HepG2 (cell line): ENCODE results near the gene OTUD7B. TPM values are rescaled to one million over a fixed set of nuclear protein-coding genes. Genes with fewer than 3 reads are reported as not detected.

ENCODE experiments used
- AFF4 ChIP-seq: sonication (generic); formaldehyde crosslinking; IDR thresholded peaks from 2 replicates; pipeline ENCODE4 v1.4.0; 2020; ENCODE audit warnings: missing genetic modification reagents
- FOXK2 ChIP-seq: fragments of 450-650 bp; IDR thresholded peaks from 2 replicates; pipeline ENCODE4 v1.6.1; 2016
- FOXM1 ChIP-seq: sonication (generic); formaldehyde crosslinking; IDR thresholded peaks from 2 replicates; pipeline ENCODE4 v1.5.0; 2020; ENCODE audit warnings: missing genetic modification reagents
- HNRNPH1 ChIP-seq: fragments of 200-400 bp; formaldehyde crosslinking; optimal IDR thresholded peaks from 2 replicates; pipeline ENCODE3; 2017; ENCODE audit warnings: mild to moderate bottlenecking, low read depth, low read length
- HNRNPK ChIP-seq: fragments of 200-400 bp; formaldehyde crosslinking; IDR thresholded peaks from 2 replicates; pipeline ENCODE4 v1.6.1; 2018; ENCODE audit warnings: low read length, low read depth, moderate library complexity, mild to moderate bottlenecking; ENCODE audit not compliant: poor library complexity, severe bottlenecking
- IRF9 ChIP-seq: sonication (generic); formaldehyde crosslinking; IDR thresholded peaks from 2 replicates; pipeline ENCODE4 v1.8.0; 2022; ENCODE audit warnings: missing genetic modification reagents, mild to moderate bottlenecking, borderline replicate concordance
- JARID2 ChIP-seq: sonication (generic); formaldehyde crosslinking; IDR thresholded peaks from 2 replicates; pipeline ENCODE4 v1.8.1; 2023; ENCODE audit warnings: missing genetic modification reagents, inconsistent platforms; ENCODE audit not compliant: insufficient replicate concordance
- JUN ChIP-seq: sonication (generic); formaldehyde crosslinking; IDR thresholded peaks from 2 replicates; pipeline ENCODE4 v1.4.0; 2020; ENCODE audit warnings: mild to moderate bottlenecking, missing genetic modification reagents
- MAX ChIP-seq: IDR thresholded peaks from 2 replicates; pipeline ENCODE4 v1.6.1; 2012; ENCODE audit warnings: inconsistent platforms
- MTF1 ChIP-seq: sonication (generic); formaldehyde crosslinking; IDR thresholded peaks from 2 replicates; pipeline ENCODE4 v1.5.0; 2020; ENCODE audit warnings: missing genetic modification reagents
- POLR2A ChIP-seq, 2 experiments: IDR thresholded peaks; 2 replicates each; pipeline ENCODE4 v1.6.1; 2011; ENCODE audit warnings: low read depth in 2 of 2, low read length in 2 of 2, mild to moderate bottlenecking in 1 of 2, moderate library complexity in 1 of 2; ENCODE audit not compliant: insufficient read depth in 1 of 2
- RBM22 ChIP-seq: fragments of 200-400 bp; formaldehyde crosslinking; optimal IDR thresholded peaks from 2 replicates; pipeline ENCODE3; 2017; ENCODE audit warnings: mild to moderate bottlenecking, low read length, moderate library complexity
- RELA ChIP-seq: sonication (generic); formaldehyde crosslinking; IDR thresholded peaks from 2 replicates; pipeline ENCODE4 v1.4.0; 2020; ENCODE audit warnings: missing genetic modification reagents
- SATB2 ChIP-seq: sonication (generic); formaldehyde crosslinking; IDR thresholded peaks from 2 replicates; pipeline ENCODE4 v1.5.0; 2020; ENCODE audit warnings: missing genetic modification reagents
- SUZ12 ChIP-seq: fragments of 150-350 bp; IDR thresholded peaks from 2 replicates; pipeline ENCODE4 v1.6.1; 2014; ENCODE audit warnings: low read depth, low read length
- THAP8 ChIP-seq: sonication (generic); formaldehyde crosslinking; IDR thresholded peaks from 2 replicates; pipeline ENCODE4 v1.5.1; 2020; ENCODE audit warnings: missing genetic modification reagents, mild to moderate bottlenecking, borderline replicate concordance
- ZBTB3 ChIP-seq: sonication (generic); formaldehyde crosslinking; IDR thresholded peaks from 2 replicates; pipeline ENCODE4 v1.4.0; 2020; ENCODE audit warnings: low read depth, mild to moderate bottlenecking, moderate library complexity, missing genetic modification reagents, borderline replicate concordance
- ZNF10 ChIP-seq: sonication (generic); formaldehyde crosslinking; IDR thresholded peaks from 2 replicates; pipeline ENCODE4 v1.4.0; 2020; ENCODE audit warnings: mild to moderate bottlenecking, low read depth, missing genetic modification reagents, borderline replicate concordance
- ZNF296 ChIP-seq: sonication (generic); formaldehyde crosslinking; conservative IDR thresholded peaks from 2 replicates; pipeline ENCODE4 v1.5.0; 2020; ENCODE audit warnings: mild to moderate bottlenecking, missing genetic modification reagents
- ZNF776 ChIP-seq: sonication (generic); formaldehyde crosslinking; IDR thresholded peaks from 2 replicates; pipeline ENCODE4 v1.4.0; 2020; ENCODE audit warnings: mild to moderate bottlenecking, missing genetic modification reagents
- ZNF781 ChIP-seq: sonication (generic); formaldehyde crosslinking; IDR thresholded peaks from 2 replicates; pipeline ENCODE4 v1.5.1; 2020; ENCODE audit warnings: borderline replicate concordance, mild to moderate bottlenecking, missing genetic modification reagents; ENCODE audit errors: not compliant biosample characterization
- polyA plus RNA-seq, 8 experiments: library from polyadenylated mRNA; depleted of rRNA in 3 of 8; stranded (reverse) in 7 of 8; unstranded in 1 of 8; fragments of >200 nt; fragmentation: Illumina TruSeq in 4 of 8; extraction: Trizol in 4 of 8; gene quantifications; 2 replicates each; pipeline versions ENCODE4 v1.2.1 to v1.2.3, GENCODE V29; 2011 to 2016; ENCODE audit warnings: low read depth in 4 of 8, missing spikeins in 1 of 8, mixed read lengths in 1 of 8; ENCODE audit not compliant: insufficient read depth in 1 of 8
- total RNA-seq, 5 experiments: library from RNA; depleted of rRNA; stranded (reverse); fragments of >200 nt; fragmentation: Illumina TruSeq; extraction: Trizol; gene quantifications; 2 replicates each; pipeline ENCODE4 v1.2.3, GENCODE V29; 2016; ENCODE audit warnings: low read depth in 1 of 5
- TF ChIP-seq, protein P1 (sequence below): sonication (generic); formaldehyde crosslinking; IDR thresholded peaks from 2 replicates; pipeline ENCODE4 v1.4.0; 2020; ENCODE audit warnings: missing genetic modification reagents

The OTUD7B gene
- total and polyA plus RNA-seq, 2 of the 13 experiments (the other 11 are each of a cell fraction or from before 2014, with no cell fraction given) = 5.1 to 11.2 TPM

DNA sequence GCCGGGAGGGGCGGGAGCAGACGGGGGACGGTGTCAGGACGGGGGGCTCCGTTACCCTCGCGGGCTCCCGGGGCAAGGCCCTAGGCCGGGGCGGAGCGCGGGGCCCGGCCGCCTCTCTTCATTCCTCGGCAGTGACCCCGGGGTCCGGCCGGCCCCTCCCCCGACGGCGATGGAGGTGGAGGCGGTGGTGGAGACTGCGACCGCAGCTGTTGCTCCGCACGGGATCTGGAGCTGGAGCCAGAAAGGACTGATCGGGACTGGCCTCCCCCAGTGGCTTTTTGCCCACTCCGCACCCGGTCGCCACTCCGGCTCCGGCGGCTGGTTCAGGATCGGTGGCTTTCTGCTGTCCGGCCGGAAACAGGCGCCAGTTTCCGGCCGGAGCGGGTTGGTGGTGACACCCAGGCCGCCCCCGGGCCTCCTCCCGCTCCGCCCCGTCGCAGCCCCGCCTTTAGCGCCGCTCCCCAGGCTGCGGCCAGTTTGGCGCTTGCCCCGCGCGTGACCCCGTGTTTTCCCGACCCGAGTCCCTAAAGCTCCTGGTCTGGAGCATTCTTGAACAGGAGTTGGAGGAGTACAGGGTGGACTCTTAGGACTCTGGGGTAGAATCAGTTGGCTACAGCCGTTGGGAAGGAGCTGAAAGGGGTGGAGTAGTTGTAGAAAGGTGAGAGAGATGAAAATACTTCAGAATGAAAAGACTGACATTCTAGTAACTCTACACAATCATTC lies at the start of gene OTUD7B (continued):
- TF ChIP-seq, protein P1, sequence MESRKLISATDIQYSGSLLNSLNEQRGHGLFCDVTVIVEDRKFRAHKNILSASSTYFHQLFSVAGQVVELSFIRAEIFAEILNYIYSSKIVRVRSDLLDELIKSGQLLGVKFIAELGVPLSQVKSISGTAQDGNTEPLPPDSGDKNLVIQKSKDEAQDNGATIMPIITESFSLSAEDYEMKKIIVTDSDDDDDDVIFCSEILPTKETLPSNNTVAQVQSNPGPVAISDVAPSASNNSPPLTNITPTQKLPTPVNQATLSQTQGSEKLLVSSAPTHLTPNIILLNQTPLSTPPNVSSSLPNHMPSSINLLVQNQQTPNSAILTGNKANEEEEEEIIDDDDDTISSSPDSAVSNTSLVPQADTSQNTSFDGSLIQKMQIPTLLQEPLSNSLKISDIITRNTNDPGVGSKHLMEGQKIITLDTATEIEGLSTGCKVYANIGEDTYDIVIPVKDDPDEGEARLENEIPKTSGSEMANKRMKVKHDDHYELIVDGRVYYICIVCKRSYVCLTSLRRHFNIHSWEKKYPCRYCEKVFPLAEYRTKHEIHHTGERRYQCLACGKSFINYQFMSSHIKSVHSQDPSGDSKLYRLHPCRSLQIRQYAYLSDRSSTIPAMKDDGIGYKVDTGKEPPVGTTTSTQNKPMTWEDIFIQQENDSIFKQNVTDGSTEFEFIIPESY = 0 out of 2 replicates have a peak, but pooled peaks have one; percentile 14
- peak; percentile 46; the same call in 1 of the 2 replicates for TF ChIP-seq ZBTB3
- TF ChIP-seq ZNF781 (CRISPR knock-in tag) = no peak
- peak; percentile 83; the same call in 1 of the 2 replicates for TF ChIP-seq AFF4 (CRISPR knock-in tag)
- no peak for TF ChIP-seq FOXK2
- no peak for TF ChIP-seq FOXM1 (CRISPR knock-in tag)
- peak; percentile 62; the same call in 1 of the 2 replicates for TF ChIP-seq IRF9 (CRISPR knock-in tag)
- no peak for TF ChIP-seq ZNF10 (CRISPR knock-in tag)
- peak; percentile 76 to 85 for TF ChIP-seq POLR2A (IDR thresholded peaks at IDR 0.05; ENCODE audit: insufficient read depth in 1 of 2, low read depth in 2 of 2, low read length in 2 of 2)
- no peak for TF ChIP-seq RBM22
- peak; percentile 78 for TF ChIP-seq HNRNPK
- TF ChIP-seq JUN (CRISPR knock-in tag) = peak; percentile 49; the same call in 1 of the 2 replicates
- 0 out of 2 replicates have a peak, but pooled peaks have one; percentile 24 for TF ChIP-seq THAP8
- TF ChIP-seq JARID2 (CRISPR knock-in tag) = no peak
- TF ChIP-seq MTF1 (CRISPR knock-in tag) = no peak
- peak; percentile 77; the same call in 1 of the 2 replicates for TF ChIP-seq ZNF776 (CRISPR knock-in tag)
- TF ChIP-seq HNRNPH1 = no peak
- TF ChIP-seq ZNF296 (CRISPR knock-in tag) = peak; percentile 77; the same call in 1 of the 2 replicates
- 0 out of 2 replicates have a peak, but pooled peaks have one; percentile 77 for TF ChIP-seq RELA
- TF ChIP-seq SUZ12 = no peak
- TF ChIP-seq MAX = peak; percentile 70; the same call in 1 of the 2 replicates
- TF ChIP-seq SATB2 = no peak
